ENCODE data around the gene IVNS1ABP.

- TF ChIP-seq CTCF (IDR thresholded peaks at IDR 0.05) (no peak), POLR2A (IDR thresholded peaks at IDR 0.05) (no peak)
These were observed 24.8 kb downstream of the IVNS1ABP start for GRCh38 chr1:185292237-185292636.
